Measurements from ENCODE around the gene TENT4B. TPM values are rescaled to one million over a fixed set of nuclear protein-coding genes. Genes with fewer than 3 reads are reported as not detected.
A peak's percentile ranks its signal among the peaks of the same experiment; 100 is the strongest.
"Not testable (repeated sequence)": the region's sequence is repeated elsewhere in the genome, so short reads cannot be mapped to it uniquely, and the experiment has no call there.

The TENT4B gene
- polyA plus RNA-seq, result 1 to 10 TPM; 3.4 to 5.9 (median 5.7) TPM

DNA sequence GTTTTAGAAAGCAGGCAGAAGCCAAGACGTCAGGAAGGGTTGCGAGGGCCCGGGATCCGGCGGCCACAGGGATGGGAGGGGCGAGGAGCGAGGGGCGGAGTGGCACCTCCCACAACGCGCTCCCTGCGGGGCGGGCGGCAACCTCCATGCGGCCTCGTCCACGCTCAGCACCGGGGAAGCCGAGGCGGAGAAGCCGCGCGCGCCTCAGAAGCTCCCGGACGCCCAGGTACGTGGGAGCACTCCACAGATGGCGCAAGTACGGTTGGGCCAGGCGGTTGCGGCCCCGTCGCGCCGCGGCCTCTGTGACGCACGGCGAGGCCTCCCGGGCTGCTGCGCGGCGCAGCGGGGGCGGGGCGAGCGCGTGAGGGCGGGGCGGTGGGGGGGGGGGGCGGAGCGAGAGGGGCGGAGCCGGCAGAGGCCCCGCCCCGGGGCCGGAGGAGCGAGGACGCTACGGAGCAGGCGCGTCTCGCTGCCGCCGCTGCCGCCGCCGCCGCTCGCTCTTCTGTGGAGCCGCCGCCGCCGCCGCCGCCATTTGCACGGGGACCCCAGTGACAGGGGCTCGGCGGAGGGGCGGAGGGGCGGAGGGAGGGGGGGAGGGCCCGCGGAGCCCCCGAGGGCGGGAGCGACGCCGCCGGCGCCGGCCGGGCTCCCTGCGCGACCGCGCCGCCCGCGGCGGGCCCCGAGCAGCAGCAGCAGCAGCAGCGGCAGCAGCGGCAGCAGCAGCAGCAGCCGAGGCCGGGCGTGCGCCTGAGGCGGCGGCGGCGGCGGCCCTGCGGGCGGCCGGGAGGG, at the start of gene TENT4B:
TSS of gene TENT4B (plus strand) at position 500 of the 789 bp plus-strand sequence. CDS start 316 bp downstream, outside the sequence.
- H3K4me3 Mint-ChIP-seq, result peak within 1 kb of the TSS; percentile 89 to 97 (median 93)
- no peaks in the 10 kb centered on the region for H3K9me3 Mint-ChIP-seq
- H3K27me3 Mint-ChIP-seq (ENCODE audit: low read depth in 3 of 3), result peaks cover 18 to 24% (median 22%) of the 10 kb centered on the region in 3 donors
- H3K36me3 Mint-ChIP-seq, result no peaks in the 10 kb centered on the region
- peak; percentile 94 to 96 (median 95) for DNase-seq
- peaks cover 36 to 41% of the 10 kb centered on the region in 2 donors for H3K4me1 Mint-ChIP-seq
- peak within 1 kb of the TSS; percentile 92 to 99 (median 95) for H3K27ac Mint-ChIP-seq

DNA sequence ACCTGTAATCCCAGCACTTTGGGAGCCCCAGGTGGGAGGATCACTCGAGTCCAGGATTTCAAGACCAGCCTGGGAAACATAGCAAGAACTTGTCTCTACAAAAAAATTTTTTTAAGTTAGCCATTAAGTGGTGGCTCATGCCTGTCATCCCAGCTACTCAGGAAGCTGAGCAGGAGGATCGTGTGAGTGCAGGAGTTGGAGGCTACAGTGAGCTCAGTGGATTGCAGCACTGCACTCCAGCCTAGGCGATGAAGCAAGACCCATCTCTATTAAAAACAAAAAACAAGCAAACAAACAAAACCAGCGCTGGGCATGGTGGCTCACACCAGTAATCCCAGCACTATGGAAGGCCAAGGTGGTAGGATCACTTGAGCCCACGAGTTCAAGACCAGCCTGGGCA, 49.3 kb upstream of the TENT4B start:
- no peak for DNase-seq
- H3K27me3 Mint-ChIP-seq (ENCODE audit: low read depth in 3 of 3), result peaks cover 0 to 1% (median 0%) of the 10 kb centered on the region in 3 donors
- H3K27ac Mint-ChIP-seq, result no peak overlapping the region
- no peaks in the 10 kb centered on the region for H3K4me1 Mint-ChIP-seq
- no peak overlapping the region for H3K4me3 Mint-ChIP-seq
- H3K36me3 Mint-ChIP-seq, result peaks cover 28 to 43% (median 28%) of the 10 kb centered on the region in 3 donors
- no peaks in the 10 kb centered on the region for H3K9me3 Mint-ChIP-seq

GRCh38 chr16:50114357-50115129, 38.6 kb upstream of the TENT4B start:
- Mint-ChIP-seq H3K27me3 (ENCODE audit: low read depth in 3 of 3) (peaks cover 3 to 10% (median 3%) of the 10 kb centered on the region in 3 donors), H3K36me3 (no peaks in the 10 kb centered on the region), H3K27ac (no peak overlapping the region), H3K4me1 (no peaks in the 10 kb centered on the region), H3K4me3 (no peak overlapping the region), H3K9me3 (peaks cover 0 to 2% (median 0%) of the 10 kb centered on the region in 6 donors)
- DNase-seq, result no peak

- H3K4me1 Mint-ChIP-seq, result no peaks in the 10 kb centered on the region
- peaks cover 0 to 4% (median 0%) of the 10 kb centered on the region in 3 donors for H3K36me3 Mint-ChIP-seq
- DNase-seq, result no peak
- H3K27ac Mint-ChIP-seq, result no peak overlapping the region
- H3K27me3 Mint-ChIP-seq (ENCODE audit: low read depth in 3 of 3), result peaks cover 3 to 10% (median 4%) of the 10 kb centered on the region in 3 donors
- H3K9me3 Mint-ChIP-seq, result peaks cover 0 to 2% (median 0%) of the 10 kb centered on the region in 6 donors
- H3K4me3 Mint-ChIP-seq, result no peak overlapping the region
Measured at GRCh38 chr16:50120711-50121110, 32.4 kb upstream of the TENT4B start.

DNA sequence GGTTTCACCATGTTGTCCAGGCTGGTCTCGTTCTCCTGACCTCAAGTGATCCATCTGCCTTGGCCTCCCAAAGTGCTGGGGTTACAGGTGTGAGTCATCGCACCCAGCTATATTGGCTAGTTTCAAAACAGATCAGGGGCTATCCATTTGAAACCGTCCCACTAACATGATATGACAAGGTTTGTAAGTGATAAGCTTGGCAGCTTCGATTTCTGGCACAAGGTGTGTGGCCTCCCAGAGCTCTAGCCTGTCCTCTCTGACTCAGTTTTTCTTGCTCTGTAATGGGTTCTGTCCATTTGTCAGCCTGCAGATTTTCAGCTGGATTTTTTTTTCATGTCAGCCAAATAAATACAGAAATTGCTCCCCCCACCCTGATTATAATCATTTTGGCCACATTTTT, 31.8 kb upstream of the TENT4B start:
- Mint-ChIP-seq H3K9me3 (peaks cover 0 to 2% (median 0%) of the 10 kb centered on the region in 6 donors), H3K4me1 (no peaks in the 10 kb centered on the region), H3K27ac (no peak overlapping the region), H3K4me3 (no peak overlapping the region), H3K36me3 (peaks cover 0 to 4% (median 0%) of the 10 kb centered on the region in 3 donors), H3K27me3 (ENCODE audit: low read depth in 3 of 3) (peaks cover 3 to 10% (median 6%) of the 10 kb centered on the region in 3 donors)
- no peak for DNase-seq

DNA sequence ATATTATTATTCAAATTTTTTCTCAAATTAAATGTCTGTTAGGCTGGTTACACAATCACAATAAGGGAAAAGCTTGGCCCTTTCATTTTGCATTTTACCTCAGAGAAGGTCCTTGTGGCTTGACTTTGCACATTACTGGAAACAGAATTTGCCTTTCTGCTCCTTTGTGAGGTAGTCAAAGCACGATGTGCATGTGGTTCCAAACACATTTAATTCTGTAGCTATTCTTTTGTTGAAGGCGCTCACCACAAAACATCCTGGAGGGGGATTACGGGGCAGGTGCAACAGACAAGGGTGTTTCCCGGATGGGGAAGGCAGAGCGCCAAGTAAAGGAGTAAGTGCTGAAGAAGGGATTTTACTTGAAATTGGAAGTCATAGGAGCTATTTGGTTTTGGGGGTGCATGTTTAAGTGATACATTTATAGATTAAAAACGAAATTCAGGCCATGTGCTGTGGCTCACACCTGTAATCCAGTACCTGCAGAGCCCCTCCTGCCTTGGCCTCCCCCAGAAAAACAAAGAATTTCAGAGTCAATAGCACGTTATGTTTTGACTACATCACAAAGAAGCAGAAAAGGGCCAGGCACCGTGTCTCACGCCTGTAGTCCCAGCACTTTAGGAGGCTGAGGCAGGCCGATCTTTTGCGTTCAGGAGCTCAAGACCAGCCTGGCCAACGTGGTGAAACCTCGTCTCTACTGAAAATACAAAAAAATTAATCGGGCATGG, 31.2 kb upstream of the TENT4B start:
- DNase-seq, result no peak
- H3K27me3 Mint-ChIP-seq (ENCODE audit: low read depth in 3 of 3), result peaks cover 3 to 5% (median 5%) of the 10 kb centered on the region in 3 donors
- peaks cover 0 to 4% (median 0%) of the 10 kb centered on the region in 3 donors for H3K36me3 Mint-ChIP-seq
- H3K4me3 Mint-ChIP-seq, result no peak overlapping the region
- no peak overlapping the region for H3K27ac Mint-ChIP-seq
- no peaks in the 10 kb centered on the region for H3K4me1 Mint-ChIP-seq
- peaks cover 0 to 2% (median 0%) of the 10 kb centered on the region in 6 donors for H3K9me3 Mint-ChIP-seq

DNA sequence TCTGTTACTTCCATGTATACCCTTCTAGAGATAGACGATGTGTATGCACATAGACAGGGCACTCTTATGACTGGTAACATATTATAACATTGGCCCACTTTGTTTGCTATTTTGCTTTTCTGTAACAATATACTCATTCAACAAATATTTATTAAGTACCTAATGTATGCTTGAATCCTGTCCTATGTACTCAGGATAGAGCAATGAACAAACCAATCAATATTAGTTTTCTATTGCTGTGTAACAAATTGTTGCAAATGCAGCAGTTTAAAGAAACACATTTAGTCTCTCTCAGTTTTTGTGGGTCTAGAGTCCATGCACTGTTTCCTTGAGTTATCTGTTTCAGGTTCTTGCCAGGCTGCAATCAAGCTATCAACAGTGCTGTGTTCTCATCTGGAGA, 29.7 kb upstream of the TENT4B start:
- H3K4me1 Mint-ChIP-seq, result no peaks in the 10 kb centered on the region
- no peak for DNase-seq
- no peak overlapping the region for H3K4me3 Mint-ChIP-seq
- no peak overlapping the region for H3K27ac Mint-ChIP-seq
- H3K27me3 Mint-ChIP-seq (ENCODE audit: low read depth in 3 of 3), result peaks cover 0 to 6% (median 4%) of the 10 kb centered on the region in 3 donors
- peaks cover 0 to 2% (median 0%) of the 10 kb centered on the region in 6 donors for H3K9me3 Mint-ChIP-seq
- peaks cover 0 to 4% (median 0%) of the 10 kb centered on the region in 3 donors for H3K36me3 Mint-ChIP-seq

DNA sequence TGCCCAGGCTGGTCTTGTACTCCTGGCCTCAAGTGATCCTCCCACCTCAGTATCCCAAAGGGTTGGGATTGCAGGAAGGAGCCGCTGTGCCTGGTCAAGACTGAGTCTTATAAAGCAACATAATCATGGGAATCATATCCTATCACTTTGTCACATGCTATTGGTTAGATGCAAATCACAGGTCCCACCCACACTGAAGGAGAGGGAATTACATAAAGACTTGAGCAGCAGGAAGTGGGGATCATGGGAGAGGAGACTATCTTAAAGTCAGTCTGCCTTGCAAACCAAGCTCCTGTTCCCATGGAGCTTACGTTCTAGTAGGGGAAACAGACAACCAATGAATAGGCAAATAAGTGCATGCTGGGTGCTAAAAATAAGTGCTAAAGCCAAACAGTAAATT, 28.3 kb upstream of the TENT4B start:
- Mint-ChIP-seq H3K27ac (no peak overlapping the region), H3K36me3 (peaks cover 0 to 4% (median 0%) of the 10 kb centered on the region in 3 donors), H3K4me3 (no peak overlapping the region), H3K4me1 (no peaks in the 10 kb centered on the region), H3K9me3 (no peaks in the 10 kb centered on the region), H3K27me3 (ENCODE audit: low read depth in 3 of 3) (peaks cover 0 to 6% (median 2%) of the 10 kb centered on the region in 3 donors)
- no peak for DNase-seq

- no peak for DNase-seq
- Mint-ChIP-seq H3K36me3 (peaks cover 0 to 4% (median 0%) of the 10 kb centered on the region in 3 donors), H3K4me3 (no peak overlapping the region), H3K27me3 (ENCODE audit: low read depth in 3 of 3) (peaks cover 2 to 6% (median 4%) of the 10 kb centered on the region in 3 donors), H3K4me1 (no peaks in the 10 kb centered on the region), H3K27ac (no peak overlapping the region), H3K9me3 (no peaks in the 10 kb centered on the region)
Measured at GRCh38 chr16:50126183-50126582, 26.9 kb upstream of the TENT4B start.

- H3K4me1 Mint-ChIP-seq; H3K36me3 Mint-ChIP-seq; H3K27me3 Mint-ChIP-seq (ENCODE audit: low read depth in 3 of 3); H3K4me3 Mint-ChIP-seq; H3K9me3 Mint-ChIP-seq; DNase-seq; H3K27ac Mint-ChIP-seq: not testable (repeated sequence)
Measured at GRCh38 chr16:50132571-50132970, 20.5 kb upstream of the TENT4B start.

- Mint-ChIP-seq H3K4me3 (no peak overlapping the region), H3K4me1 (no peaks in the 10 kb centered on the region), H3K27ac (no peak overlapping the region), H3K9me3 (no peaks in the 10 kb centered on the region), H3K27me3 (ENCODE audit: low read depth in 3 of 3) (peaks cover 0 to 4% (median 2%) of the 10 kb centered on the region in 3 donors), H3K36me3 (peaks cover 0 to 3% (median 0%) of the 10 kb centered on the region in 3 donors)
- DNase-seq, result no peak
Measured at GRCh38 chr16:50133214-50133613, 19.9 kb upstream of the TENT4B start.

GRCh38 chr16:50136399-50136798, 16.7 kb upstream of the TENT4B start:
- no peak for DNase-seq
- H3K27ac Mint-ChIP-seq, result peak overlapping the region in 1 of 6 donors; percentile 46
- no peak overlapping the region for H3K4me3 Mint-ChIP-seq
- H3K27me3 Mint-ChIP-seq (ENCODE audit: low read depth in 3 of 3), result peaks cover 0 to 2% (median 0%) of the 10 kb centered on the region in 3 donors
- no peaks in the 10 kb centered on the region for H3K9me3 Mint-ChIP-seq
- H3K4me1 Mint-ChIP-seq, result no peaks in the 10 kb centered on the region
- H3K36me3 Mint-ChIP-seq, result peaks cover 0 to 3% (median 0%) of the 10 kb centered on the region in 3 donors

- H3K4me1 Mint-ChIP-seq, result no peaks in the 10 kb centered on the region
- no peaks in the 10 kb centered on the region for H3K36me3 Mint-ChIP-seq
- no peak overlapping the region for H3K4me3 Mint-ChIP-seq
- peak overlapping the region in 1 of 6 donors; percentile 17 for H3K27ac Mint-ChIP-seq
- no peak for DNase-seq
- H3K27me3 Mint-ChIP-seq (ENCODE audit: low read depth in 3 of 3), result peaks cover 0 to 2% (median 0%) of the 10 kb centered on the region in 3 donors
- H3K9me3 Mint-ChIP-seq, result no peaks in the 10 kb centered on the region
Measured at GRCh38 chr16:50137268-50137667, 15.8 kb upstream of the TENT4B start.

All from immature natural killer cell (primary cell).